ENCODE results near the gene ZFYVE28. TPM values are rescaled to one million over a fixed set of nuclear protein-coding genes. Genes with fewer than 3 reads are reported as not detected.
A peak's percentile ranks its signal among the peaks of the same experiment; 100 is the strongest.
"Not testable (repeated sequence)": the region's sequence is repeated elsewhere in the genome, so short reads cannot be mapped to it uniquely, and the experiment has no call there.

Gene ZFYVE28
- 4.6 and 5.1 TPM in 2 replicates for total RNA-seq

DNA sequence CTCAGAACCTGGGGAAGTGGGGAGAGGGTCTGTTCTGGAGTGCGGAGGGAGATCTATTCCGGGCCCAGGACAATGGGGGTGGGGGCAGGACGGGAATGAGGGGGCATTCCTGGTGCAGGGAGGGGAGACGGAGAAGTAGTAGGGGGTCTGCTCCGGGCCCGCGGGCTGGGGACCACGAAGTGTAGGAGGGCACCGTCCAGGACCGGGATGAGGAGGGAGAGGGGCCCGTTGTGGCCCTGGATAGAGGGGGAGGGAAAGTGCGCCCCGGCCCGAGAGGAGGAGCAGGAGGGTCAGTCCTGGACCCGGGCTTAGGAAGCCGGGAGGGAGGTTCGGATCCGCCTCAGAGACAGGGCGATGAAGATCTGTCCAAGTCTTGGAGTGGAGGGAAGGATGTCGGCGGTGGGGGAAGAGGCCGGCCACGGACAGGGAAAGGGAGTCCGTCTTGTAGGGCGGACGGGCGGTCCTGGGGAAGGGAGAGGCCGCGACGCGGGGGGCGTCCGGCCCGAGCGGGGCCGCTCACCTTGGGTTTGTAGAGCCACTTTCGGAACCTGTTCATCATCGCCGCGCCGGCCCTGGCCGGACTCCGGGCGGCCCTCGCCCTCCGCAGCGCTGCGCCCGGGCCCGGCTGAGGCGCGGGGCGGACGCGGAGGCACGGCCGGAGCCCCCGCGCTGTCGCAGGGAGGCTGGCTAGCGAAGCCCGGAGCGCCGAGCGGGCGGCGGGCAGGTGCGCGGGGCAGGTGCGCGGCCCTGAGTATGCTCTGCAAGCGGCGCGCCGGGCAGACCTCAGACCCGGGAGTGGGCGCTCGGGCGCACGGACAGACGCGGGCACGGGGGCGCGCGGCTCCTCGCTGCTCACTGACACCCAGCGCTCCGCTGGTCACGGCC, at the start of gene ZFYVE28:
Gene ZFYVE28 (minus strand): TSS at position 881 of the 885 bp plus-strand sequence. CDS start 322 bp downstream, at position 559.
- peaks cover 48% of the 10 kb centered on the region for H3K4me1 Mint-ChIP-seq (ENCODE audit: low read depth)

GRCh38 chr4:2465544-2465943, 47.1 kb upstream of the ZFYVE28 start:
- H3K27ac Mint-ChIP-seq; DNase-seq (ENCODE audit: low spot score); H3K4me3 Mint-ChIP-seq; H3K9me3 Mint-ChIP-seq: not testable (repeated sequence)
- peaks cover 16% of the 10 kb centered on the region for H3K27me3 Mint-ChIP-seq (ENCODE audit: insufficient read depth)
- H3K36me3 Mint-ChIP-seq (ENCODE audit: low read depth) = peaks cover 11% of the 10 kb centered on the region
- peaks cover 20% of the 10 kb centered on the region for H3K4me1 Mint-ChIP-seq (ENCODE audit: low read depth)
- intact Hi-C loops (cut with micrococcal nuclease) = loop anchor here (5.0 kb wide), 1 partner anchor 593 kb away; the partner anchor contains the start of gene NSD2

More for the DNA sequence above, at the start of gene ZFYVE28:
- Mint-ChIP-seq H3K4me3 (peak within 1 kb of the TSS; percentile 85), H3K9me3 (no peaks in the 10 kb centered on the region), H3K27me3 (ENCODE audit: insufficient read depth) (peaks cover 52% of the 10 kb centered on the region), H3K27ac (peak within 1 kb of the TSS; percentile 82), H3K36me3 (ENCODE audit: low read depth) (peaks cover 4% of the 10 kb centered on the region)
- intact Hi-C loops (cut with micrococcal nuclease) = loop anchor here (1.0 to 10.0 kb wide), 15 partner anchors 23 to 1539 kb away; partner anchors contain the start of genes FAM193A, HAUS3, HTT and HTT-AS
- DNase-seq (ENCODE audit: low spot score) = no peak

GRCh38 chr4:2465032-2465431, 46.6 kb upstream of the ZFYVE28 start:
- H3K27me3 Mint-ChIP-seq (ENCODE audit: insufficient read depth) = peaks cover 19% of the 10 kb centered on the region
- H3K4me1 Mint-ChIP-seq (ENCODE audit: low read depth) = peaks cover 14% of the 10 kb centered on the region
- H3K36me3 Mint-ChIP-seq (ENCODE audit: low read depth) = peaks cover 9% of the 10 kb centered on the region
- no peak for DNase-seq (ENCODE audit: low spot score)
- H3K4me3 Mint-ChIP-seq = no peak overlapping the region
- H3K27ac Mint-ChIP-seq = no peak overlapping the region
- H3K9me3 Mint-ChIP-seq = no peaks in the 10 kb centered on the region
- intact Hi-C loops (cut with micrococcal nuclease) = loop anchor here (5.0 kb wide), 1 partner anchor 593 kb away; the partner anchor contains the start of gene NSD2

DNA sequence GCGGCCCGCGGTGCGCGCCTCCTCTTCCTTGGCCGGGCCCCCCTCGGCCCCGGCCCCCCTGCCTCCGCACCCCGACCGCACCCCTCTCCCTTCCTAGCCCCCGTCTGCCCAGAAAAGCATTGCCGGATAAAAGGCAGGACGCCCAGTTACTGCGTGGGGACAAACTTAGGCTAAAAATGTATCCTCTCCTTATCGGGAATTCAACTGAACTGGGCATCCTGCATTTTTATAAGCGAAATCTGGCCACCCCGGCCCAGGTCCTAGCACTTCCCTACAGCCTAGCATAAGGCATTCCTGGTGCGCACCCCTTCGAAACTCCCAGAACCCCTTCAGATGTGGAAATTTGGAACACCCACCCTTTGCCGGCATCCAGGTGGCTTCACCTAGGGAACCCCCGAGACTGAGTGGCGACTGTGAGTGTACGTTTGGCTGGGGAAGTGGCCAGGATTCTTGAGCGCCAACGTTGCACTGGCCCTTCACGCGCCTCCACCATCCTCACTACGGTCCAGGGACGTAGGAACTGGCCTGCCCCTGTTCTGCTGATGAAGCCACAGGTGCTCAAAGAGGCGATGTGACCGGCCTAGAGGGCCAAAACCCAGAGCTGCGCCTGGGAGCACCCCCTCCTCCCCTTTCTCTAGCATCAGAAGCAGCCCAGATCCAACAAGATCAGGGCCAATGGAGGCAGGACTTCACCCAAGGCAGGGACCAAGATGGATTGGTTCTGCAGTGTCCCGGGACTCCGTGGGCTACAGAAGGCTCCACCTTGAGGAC, 44.7 kb upstream of the ZFYVE28 start:
- peaks cover 11% of the 10 kb centered on the region for H3K4me1 Mint-ChIP-seq (ENCODE audit: low read depth)
- H3K9me3 Mint-ChIP-seq = no peaks in the 10 kb centered on the region
- DNase-seq (ENCODE audit: low spot score) = no peak
- peak overlapping the region; percentile 71 for H3K4me3 Mint-ChIP-seq
- intact Hi-C loops (cut with micrococcal nuclease) = loop anchor here (1.0 to 2.0 kb wide), 3 partner anchors 182 to 243 kb away; partner anchors contain the start of genes HAUS3 and POLN
- H3K27ac Mint-ChIP-seq = no peak overlapping the region
- H3K27me3 Mint-ChIP-seq (ENCODE audit: insufficient read depth) = peaks cover 22% of the 10 kb centered on the region
- H3K36me3 Mint-ChIP-seq (ENCODE audit: low read depth) = peaks cover 5% of the 10 kb centered on the region

DNA sequence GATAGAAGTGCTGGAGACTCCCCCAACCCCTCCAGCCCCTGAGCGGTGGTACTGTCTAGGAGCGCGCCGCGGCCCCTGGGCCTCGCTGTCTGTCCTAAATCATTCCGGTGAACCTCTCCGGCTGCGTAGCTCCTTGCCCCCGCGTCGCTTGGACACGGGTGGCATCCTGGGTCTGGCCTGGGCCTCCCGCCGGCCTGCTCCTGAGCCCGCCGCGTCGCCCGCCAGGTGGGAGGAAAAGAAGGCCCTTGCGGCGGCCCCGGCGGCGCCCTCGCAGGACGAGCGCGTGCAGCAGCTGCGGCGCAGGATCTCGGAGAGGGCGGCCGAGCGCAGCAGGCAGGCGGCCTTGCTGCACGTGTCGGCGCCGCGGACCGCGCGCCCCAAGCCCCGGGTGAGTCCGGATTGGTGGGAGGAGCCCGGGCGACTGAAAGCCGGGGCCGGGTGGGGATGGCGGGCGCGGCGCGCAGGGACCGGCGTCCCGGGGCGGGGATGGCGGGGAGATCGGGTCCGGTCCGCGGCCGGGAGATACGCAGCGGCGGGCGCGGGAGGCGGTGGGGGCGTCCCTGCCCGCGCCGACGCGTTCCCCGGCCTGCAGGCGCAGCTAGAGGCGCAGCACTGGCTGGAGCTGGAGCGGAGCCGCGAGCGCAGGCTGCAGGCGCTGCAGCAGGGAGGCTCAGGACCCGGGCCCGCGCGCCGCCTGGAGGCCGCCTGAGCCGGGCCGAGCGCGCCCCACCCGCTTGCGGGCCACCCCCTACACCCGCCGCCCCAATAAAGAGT, 44.0 kb upstream of the ZFYVE28 start:
- peak; percentile 57 for DNase-seq (ENCODE audit: low spot score)
- Mint-ChIP-seq H3K4me1 (ENCODE audit: low read depth) (peaks cover 4% of the 10 kb centered on the region), H3K4me3 (peak overlapping the region; percentile 71), H3K9me3 (no peaks in the 10 kb centered on the region), H3K27ac (no peak overlapping the region), H3K36me3 (ENCODE audit: low read depth) (peaks cover 5% of the 10 kb centered on the region), H3K27me3 (ENCODE audit: insufficient read depth) (peaks cover 22% of the 10 kb centered on the region)
- intact Hi-C loops (cut with micrococcal nuclease) = loop anchor here (1.0 to 2.0 kb wide), 3 partner anchors 182 to 242 kb away; partner anchors contain the start of genes HAUS3 and POLN

DNA sequence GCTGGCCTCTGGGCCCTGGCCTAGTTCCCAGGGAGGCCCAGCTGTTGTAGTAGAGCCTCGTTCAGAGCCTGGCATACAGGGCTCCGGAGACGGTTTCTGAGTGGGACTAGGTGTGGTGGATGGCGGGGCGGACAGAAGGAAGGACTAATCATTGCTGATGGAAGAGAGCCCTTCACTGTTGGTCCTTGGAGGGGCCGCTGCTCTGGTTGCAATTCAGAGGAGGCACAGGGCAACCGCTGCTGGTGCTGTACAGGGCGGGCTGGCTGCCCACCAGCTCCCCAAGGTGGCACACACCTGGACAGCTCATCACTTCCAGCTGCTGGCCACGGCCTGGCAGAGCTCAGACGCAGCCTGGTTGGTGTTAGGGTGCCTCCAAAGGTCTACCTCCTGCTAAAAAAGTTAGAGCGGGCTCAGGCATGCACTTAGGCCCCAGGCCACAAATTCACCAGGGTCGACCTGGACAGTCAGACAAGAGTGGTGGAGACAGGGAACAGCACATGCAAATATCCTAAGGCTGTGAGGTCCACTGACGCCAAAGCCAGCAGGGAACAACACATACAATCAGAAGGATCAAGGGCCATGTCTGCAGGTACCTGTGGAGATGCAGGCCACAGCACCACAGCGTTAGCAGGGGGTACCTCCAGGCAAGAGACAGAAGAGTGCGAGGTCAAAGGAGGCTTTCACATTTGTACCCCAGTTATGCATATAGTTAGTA, 43.0 kb upstream of the ZFYVE28 start:
- peaks cover 3% of the 10 kb centered on the region for H3K36me3 Mint-ChIP-seq (ENCODE audit: low read depth)
- DNase-seq (ENCODE audit: low spot score) = no peak
- H3K27me3 Mint-ChIP-seq (ENCODE audit: insufficient read depth) = peaks cover 22% of the 10 kb centered on the region
- peaks cover 4% of the 10 kb centered on the region for H3K4me1 Mint-ChIP-seq (ENCODE audit: low read depth)
- H3K4me3 Mint-ChIP-seq = peak overlapping the region; percentile 67
- peak overlapping the region; percentile 38 for H3K27ac Mint-ChIP-seq
- intact Hi-C loops (cut with micrococcal nuclease) = no loop called here
- no peaks in the 10 kb centered on the region for H3K9me3 Mint-ChIP-seq

- Mint-ChIP-seq H3K36me3 (ENCODE audit: low read depth) (peaks cover 3% of the 10 kb centered on the region), H3K4me1 (ENCODE audit: low read depth) (peaks cover 4% of the 10 kb centered on the region), H3K9me3 (no peaks in the 10 kb centered on the region), H3K27me3 (ENCODE audit: insufficient read depth) (peaks cover 22% of the 10 kb centered on the region), H3K4me3 (no peak overlapping the region), H3K27ac (no peak overlapping the region)
- DNase-seq (ENCODE audit: low spot score) = no peak
- intact Hi-C loops (cut with micrococcal nuclease) = no loop called here
Measured at GRCh38 chr4:2459589-2460349, 41.3 kb upstream of the ZFYVE28 start.

DNA sequence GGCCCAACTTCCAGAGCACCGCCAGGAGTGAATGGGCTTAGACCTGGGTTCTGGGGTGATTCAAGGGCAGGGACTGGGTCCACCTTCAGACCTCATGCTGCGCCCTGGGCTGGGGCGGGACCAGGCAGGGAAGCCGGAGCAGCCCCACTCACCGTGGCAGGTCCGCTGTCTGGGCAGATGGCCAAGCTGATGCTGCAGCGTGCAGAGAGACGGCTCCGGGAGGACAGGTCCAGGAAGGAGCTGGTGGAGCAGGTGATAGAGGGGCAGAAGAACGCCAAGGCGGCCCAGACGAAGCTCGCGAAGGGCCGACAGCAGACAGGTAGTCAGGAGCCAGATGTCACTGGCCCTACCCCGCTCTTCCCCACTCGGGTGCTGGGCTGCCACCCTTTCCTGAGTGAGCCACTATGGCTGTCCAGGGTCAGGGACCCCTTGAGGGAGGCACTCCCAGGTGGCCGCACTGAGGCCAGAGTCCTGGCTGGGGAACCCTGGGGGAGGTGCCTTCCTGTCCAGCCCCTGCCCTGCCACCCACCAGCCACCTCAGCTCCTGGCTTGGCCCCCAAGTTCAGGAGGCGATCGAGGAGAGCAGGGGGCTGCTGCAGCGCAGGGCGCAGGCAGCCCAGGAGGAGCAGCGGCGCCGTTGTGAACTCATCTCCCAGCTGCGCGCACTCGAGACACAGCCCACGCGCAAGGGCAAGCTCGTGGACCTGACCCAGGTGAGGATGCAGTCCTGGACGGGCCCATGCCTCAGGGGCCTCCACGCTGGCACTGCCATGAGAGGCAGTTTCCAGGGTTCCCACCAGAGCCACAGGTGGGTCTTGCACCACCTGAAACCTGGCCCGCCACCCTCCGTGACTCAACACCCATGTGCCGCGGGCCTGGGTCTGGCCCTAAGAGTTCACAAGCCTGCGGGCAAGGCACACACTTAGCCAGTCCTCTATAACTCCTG, 40.4 kb upstream of the ZFYVE28 start:
- peaks cover 3% of the 10 kb centered on the region for H3K36me3 Mint-ChIP-seq (ENCODE audit: low read depth)
- intact Hi-C loops (cut with micrococcal nuclease) = no loop called here
- H3K9me3 Mint-ChIP-seq = no peaks in the 10 kb centered on the region
- no peak overlapping the region for H3K27ac Mint-ChIP-seq
- peaks cover 22% of the 10 kb centered on the region for H3K27me3 Mint-ChIP-seq (ENCODE audit: insufficient read depth)
- DNase-seq (ENCODE audit: low spot score) = no peak
- H3K4me1 Mint-ChIP-seq (ENCODE audit: low read depth) = peaks cover 4% of the 10 kb centered on the region
- H3K4me3 Mint-ChIP-seq = no peak overlapping the region

GRCh38 chr4:2457481-2458295, 39.2 kb upstream of the ZFYVE28 start:
- intact Hi-C loops (cut with micrococcal nuclease) = no loop called here
- Mint-ChIP-seq H3K4me3 (no peak overlapping the region), H3K9me3 (no peaks in the 10 kb centered on the region), H3K4me1 (ENCODE audit: low read depth) (peaks cover 4% of the 10 kb centered on the region), H3K36me3 (ENCODE audit: low read depth) (no peaks in the 10 kb centered on the region), H3K27ac (no peak overlapping the region), H3K27me3 (ENCODE audit: insufficient read depth) (peaks cover 18% of the 10 kb centered on the region)
- DNase-seq (ENCODE audit: low spot score) = no peak

All from activated T-helper 1 cell treated with anti-CD3 and anti-CD28 coated beads, Interleukin-12 subunit alpha, Interleukin-12 subunit beta, Interleukin-2, Interleukin-4 antibody, amounts not matched to agents 30 ng/mL and 10 ng/mL and 1 ng/mL, durations not matched to agents 14 hours and 24 hours and 36 hours (primary cell).